Measurements from ENCODE around the gene SLC2A9.
"Not testable (repeated sequence)": the region's sequence is repeated elsewhere in the genome, so short reads cannot be mapped to it uniquely, and the experiment has no call there.

The SLC2A9 gene

GRCh38 chr4:10006231-10006600 is 15.1 kb downstream of the SLC2A9 start:
- Histone ChIP-seq H3K27ac (peak overlapping the region in 18 of 21 experiments; percentile 14 to 86 (median 68)), H3K4me3 (no peak overlapping the region)

DNA sequence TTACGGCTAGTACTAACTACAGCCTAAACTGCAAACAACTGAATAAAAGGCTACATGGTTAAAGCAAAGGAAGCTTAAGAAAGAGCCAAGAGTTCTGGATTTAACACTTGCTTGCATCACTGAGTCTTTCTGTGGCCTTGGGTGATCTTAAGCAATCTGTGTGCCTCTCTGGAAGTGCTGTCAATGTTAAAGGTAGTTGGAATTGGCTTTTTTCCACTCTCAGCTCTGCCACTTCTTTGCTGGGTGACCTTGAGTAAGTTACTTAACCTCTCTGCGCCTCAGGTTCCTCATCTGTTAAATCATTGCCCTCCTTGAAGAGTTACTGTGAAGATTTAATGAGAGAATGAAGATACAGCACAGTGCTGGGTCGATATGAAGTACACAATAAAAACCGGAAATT is 15.7 kb downstream of the SLC2A9 start:
- no peak overlapping the region for H3K4me3 ChIP-seq
- peak overlapping the region in 14 of 21 experiments; percentile 13 to 86 (median 70) for H3K27ac ChIP-seq

GRCh38 chr4:10003666-10004065 is 17.6 kb downstream of the SLC2A9 start:
- no peak overlapping the region for H3K4me3 ChIP-seq

GRCh38 chr4:10002278-10002677 is 19.0 kb downstream of the SLC2A9 start:
- H3K4me3 ChIP-seq, result no peak overlapping the region

More at GRCh38 chr4:10003666-10004065, 17.6 kb downstream of the SLC2A9 start:
- peak overlapping the region in 1 of 21 experiments; percentile 65 for H3K27ac ChIP-seq

DNA sequence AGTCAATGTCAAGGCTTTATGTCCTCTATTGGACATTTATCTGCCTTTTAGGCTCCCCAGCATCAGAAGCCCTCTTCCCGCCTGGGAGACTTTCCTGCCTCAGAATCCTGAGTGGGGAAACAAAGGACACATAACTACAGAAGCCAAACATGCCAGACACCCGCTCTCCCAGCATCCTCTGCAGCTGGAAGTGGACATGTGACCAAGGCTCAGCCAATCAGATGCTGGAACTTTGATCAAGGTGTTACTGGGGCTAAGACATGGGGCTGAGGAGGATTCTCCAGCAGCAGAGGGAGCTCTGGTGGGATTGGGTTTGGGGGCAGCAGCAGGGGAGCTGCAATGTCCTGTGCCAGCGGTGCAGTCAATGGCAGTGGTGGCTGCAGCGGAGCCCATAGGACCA is 19.5 kb downstream of the SLC2A9 start:
- H3K4me3 ChIP-seq, result no peak overlapping the region
- H3K27ac ChIP-seq, result no peak overlapping the region

More at GRCh38 chr4:10002278-10002677, 19.0 kb downstream of the SLC2A9 start:
- no peak overlapping the region for H3K27ac ChIP-seq

GRCh38 chr4:9999956-10000561 is 21.2 kb downstream of the SLC2A9 start:
- H3K27ac ChIP-seq, result no peak overlapping the region

DNA sequence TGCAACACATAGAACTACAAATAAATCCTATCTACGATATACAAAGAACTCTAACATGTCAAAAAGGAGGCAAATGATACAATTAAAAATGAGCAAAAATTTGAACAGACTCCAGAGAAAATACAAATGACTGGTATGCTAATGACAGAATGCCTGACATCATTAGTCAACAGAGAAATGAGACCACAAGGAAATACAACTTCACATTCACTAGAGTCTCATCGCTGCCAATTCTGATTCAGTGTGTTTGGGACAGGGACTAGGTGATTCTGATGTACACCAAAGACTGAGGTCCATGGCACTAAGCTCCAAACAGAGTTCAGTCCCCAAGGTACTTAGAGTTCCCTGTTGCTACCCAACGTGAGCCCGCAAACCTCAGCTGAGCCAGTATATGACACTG is 23.4 kb downstream of the SLC2A9 start:
- Histone ChIP-seq H3K4me3 (no peak overlapping the region), H3K27ac (no peak overlapping the region)

More at GRCh38 chr4:9999956-10000561, 21.2 kb downstream of the SLC2A9 start:
- H3K4me3 ChIP-seq, result no peak overlapping the region

- Histone ChIP-seq H3K27ac (peak overlapping the region in 1 of 21 experiments; percentile 15), H3K4me3 (no peak overlapping the region)
Measured at GRCh38 chr4:9996319-9997110, 24.8 kb downstream of the SLC2A9 start.

- no peak overlapping the region for H3K27ac ChIP-seq
Measured at GRCh38 chr4:9994246-9994847, 26.9 kb downstream of the SLC2A9 start.

DNA sequence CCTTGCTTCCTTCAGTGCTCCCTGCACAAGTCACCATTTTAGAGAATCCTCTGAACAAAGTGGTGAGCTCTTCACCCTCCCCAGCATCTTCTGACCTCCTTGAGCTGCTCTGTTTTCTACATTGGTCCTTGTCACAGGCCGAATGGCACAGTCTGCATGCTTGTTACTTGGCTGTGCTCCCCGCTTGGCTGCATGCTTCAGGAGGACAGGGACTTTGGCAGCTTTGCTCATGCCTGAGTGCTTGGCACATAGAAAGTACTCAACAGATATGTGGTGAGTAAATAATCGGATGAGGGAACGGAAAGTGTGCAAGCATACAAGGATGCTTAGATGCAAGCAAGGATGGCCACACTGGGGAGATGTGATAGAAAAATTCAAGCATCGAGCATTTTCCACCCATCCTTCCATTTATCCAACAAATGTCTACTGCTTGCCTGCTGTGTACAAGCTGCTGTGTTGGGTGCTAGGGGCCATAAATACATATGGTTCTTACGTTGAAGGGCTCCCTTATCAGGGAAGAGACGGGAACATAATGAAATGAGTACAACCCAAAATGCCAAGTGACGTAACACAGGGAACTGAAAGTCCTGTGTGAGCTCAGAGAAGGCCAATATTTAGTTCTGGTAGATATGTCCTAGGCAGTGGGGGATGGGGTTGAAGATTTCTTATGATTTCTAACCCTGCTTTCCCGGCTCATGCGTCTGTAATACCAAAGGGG is 31.2 kb downstream of the SLC2A9 start:
- Histone ChIP-seq H3K4me3 (no peak overlapping the region), H3K27ac (peak overlapping the region in 1 of 21 experiments; percentile 23)

More at GRCh38 chr4:9994246-9994847, 26.9 kb downstream of the SLC2A9 start:
- no peak overlapping the region for H3K4me3 ChIP-seq

DNA sequence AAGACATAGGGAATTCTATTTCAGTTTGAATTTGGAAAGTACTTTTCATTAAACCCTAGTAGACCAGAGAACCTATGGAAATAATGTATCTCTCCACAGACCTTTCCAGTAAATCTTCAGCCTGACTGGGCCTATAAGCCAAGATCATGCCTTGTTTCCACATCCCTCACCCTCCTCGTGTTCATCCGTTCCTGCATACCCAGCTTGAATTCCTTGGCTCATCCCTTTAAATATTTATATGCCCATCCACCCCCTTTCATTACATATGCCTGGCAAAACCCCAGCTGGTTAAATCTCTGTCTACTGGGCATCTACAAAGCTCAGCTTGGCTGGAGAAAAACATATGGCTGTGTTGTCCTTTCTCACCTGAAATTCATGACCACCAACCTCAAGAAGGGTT is 32.4 kb downstream of the SLC2A9 start:
- no peak overlapping the region for H3K27ac ChIP-seq
- H3K4me3 ChIP-seq, result no peak overlapping the region

DNA sequence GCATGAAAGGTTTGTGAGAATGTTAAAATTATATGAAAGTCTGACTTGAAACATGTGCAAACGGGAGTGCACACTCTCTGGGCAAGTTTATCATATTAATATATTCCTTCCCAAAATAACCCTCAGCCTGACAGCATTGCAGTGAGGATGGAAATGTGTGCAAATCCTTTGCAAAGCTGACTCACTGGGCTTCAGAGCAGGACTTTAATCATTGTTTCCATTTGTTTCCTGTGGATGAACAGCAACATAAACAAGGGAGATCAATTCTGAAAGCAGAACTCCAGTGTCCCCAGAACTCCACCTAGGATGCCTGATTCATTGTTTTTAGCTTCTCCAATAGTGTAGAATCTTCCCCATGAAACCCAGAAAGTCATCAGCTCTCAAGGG is 32.9 kb downstream of the SLC2A9 start:
- Histone ChIP-seq H3K27ac (peak overlapping the region in 1 of 21 experiments; percentile 42), H3K4me3 (no peak overlapping the region)

- Histone ChIP-seq H3K27ac (peak overlapping the region in 1 of 21 experiments; percentile 42), H3K4me3 (no peak overlapping the region)
Measured at GRCh38 chr4:9987749-9988362, 33.4 kb downstream of the SLC2A9 start.

DNA sequence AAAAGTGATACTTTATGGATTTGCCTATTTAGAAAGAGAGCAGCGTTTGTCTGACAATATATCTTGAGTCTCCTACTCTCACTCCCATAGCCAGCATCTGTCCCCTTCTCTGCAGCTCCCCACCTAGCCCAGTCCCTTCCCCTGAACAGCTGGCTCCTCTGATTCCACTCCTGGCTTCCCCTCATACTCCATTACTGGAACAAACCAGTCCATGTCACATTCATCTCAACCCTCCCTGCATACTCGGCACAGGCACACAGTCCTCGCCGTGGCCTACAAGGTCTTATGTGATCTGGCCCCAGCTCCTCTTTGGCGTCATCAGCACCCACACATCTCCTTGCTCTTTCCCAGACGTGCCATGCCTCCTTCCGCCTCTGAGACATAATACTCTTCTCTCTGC is 36.7 kb downstream of the SLC2A9 start:
- Histone ChIP-seq H3K27ac (no peak overlapping the region), H3K4me3 (no peak overlapping the region)

DNA sequence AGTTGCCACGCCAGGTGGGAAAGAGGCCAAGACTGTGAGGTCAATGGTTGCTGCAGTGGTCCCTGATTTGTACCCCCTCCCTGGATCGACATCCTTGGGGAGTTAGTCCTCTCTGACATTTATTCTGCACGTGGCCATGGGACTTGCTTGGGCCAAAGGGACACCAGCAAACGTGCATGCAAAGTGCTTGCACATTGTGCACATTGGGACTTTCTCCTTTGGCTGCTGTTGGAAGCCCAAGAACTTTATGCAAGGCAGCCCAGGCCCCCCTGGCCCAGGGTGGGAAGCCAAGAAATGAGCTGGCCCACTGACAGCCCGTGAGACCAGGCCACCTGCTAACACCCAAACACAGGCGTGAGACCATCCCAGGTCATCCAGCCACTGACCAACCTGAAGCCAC is 38.1 kb downstream of the SLC2A9 start:
- H3K27ac ChIP-seq, result no peak overlapping the region

DNA sequence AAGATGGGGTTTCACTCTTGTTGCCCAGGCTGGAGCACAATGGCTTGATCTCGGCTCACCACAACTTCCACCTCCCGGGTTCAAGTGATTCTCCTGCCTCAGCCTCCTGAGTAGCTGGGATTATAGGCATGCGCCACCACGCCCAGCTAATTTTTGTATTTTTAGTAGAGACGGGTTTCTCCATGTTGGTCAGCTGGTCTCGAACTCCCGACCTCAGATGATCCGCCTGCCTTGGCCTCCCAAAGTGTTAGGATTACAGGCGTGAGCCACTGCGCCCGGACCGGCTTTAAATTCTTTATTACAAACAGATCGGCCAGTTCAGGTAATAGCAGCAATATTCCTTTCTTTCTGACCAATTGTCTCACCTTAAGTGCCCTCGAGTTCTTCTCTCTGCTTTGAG is 39.4 kb downstream of the SLC2A9 start:
- not testable (repeated sequence) for H3K4me3 ChIP-seq

More for the DNA sequence above, 38.1 kb downstream of the SLC2A9 start:
- no peak overlapping the region for H3K4me3 ChIP-seq

GRCh38 chr4:9980898-9981297 is 40.4 kb downstream of the SLC2A9 start:
- no peak overlapping the region for H3K27ac ChIP-seq
- no peak overlapping the region for H3K4me3 ChIP-seq

More for the DNA sequence above, 39.4 kb downstream of the SLC2A9 start:
- not testable (repeated sequence) for H3K27ac ChIP-seq

DNA sequence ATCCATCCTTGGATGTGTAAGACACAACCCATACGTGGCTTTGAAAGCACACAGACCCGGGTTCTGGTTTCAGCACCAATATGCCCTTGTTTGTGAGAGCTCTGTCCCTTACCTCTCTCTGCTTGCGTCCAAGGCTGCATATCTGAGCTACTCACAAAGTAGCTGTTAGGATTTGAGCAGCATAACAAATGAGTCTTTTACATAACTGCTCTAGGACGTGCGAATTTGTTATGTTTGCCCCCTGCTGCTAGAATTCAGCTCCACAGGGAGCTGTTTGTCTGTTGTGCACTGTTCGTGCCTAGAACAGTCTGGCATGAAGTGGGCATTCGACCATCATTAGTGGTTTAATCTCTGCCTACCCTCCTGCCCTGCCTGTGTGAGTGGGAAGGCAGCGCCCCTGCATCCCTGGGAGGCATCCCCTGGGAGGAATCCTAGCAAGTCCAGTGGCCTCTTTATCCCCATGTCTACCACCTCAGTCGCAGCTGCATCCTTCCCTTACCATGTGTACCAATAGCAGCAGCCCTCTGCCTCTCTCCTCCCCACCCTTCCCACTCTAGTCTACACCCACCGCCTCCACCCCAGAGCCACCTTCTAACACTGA is 42.1 kb downstream of the SLC2A9 start:
- no peak overlapping the region for H3K4me3 ChIP-seq
- no peak overlapping the region for H3K27ac ChIP-seq

DNA sequence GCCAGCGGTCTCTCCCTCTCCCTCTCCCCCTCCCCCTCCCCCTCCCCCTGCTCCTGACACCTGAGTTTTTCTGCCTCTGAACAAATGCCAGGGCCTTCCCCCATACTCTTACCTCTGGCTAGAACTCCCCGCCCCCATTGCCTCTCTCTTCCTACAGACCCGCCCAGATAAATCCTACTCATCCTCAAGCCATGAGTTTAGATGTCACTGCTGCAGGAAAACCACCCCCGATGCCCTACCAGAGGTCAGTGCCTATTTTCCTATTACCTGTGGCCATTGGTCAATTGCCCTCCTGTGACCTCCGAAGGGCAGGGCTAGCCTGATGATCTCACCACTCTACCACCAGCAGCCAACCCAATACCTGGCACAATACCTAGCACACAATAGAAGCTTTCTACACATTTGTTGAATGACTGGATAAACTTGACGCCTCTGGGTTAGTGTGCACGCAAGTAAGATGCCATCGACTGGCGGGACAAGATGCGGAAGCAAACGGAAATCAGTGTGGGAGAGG is 43.7 kb downstream of the SLC2A9 start:
- no peak overlapping the region for H3K4me3 ChIP-seq
- H3K27ac ChIP-seq, result no peak overlapping the region

All from skin epidermis (tissue), 12 donors.